HepG2 (cell line): Measurements from ENCODE around the gene MICAL3. TPM values are rescaled to one million over a fixed set of nuclear protein-coding genes. Genes with fewer than 3 reads are reported as not detected.

Source experiments
- ATAC-seq: fragments of 200-7000 bp; cut with Tn5 transposase; 3 replicates; pipeline ENCODE4 v1.9.1; 2020; ENCODE audit warnings: mild to moderate bottlenecking, moderate library complexity
- BruUV-seq: library from RNA; stranded (reverse); fragments of 400-500 nt; replicated peaks from 2 replicates; lab custom pipeline; 2021; lab: Mats Ljungman, UMichigan
- CTCF ChIA-PET: fragments of 300-600 bp; formaldehyde crosslinking; extraction: SDS; loops from one replicate; lab custom pipeline; 2021; ENCODE audit warnings: low total read pairs, inconsistent platforms, low intra/inter-chr PET ratio; lab: Yijun Ruan, JAX
- POLR2A ChIA-PET: fragments of 350-600 bp; sonication (Branson Sonifier 250); formaldehyde crosslinking; loops from one replicate; lab custom pipeline; 2020; ENCODE audit warnings: antibody characterized with exemption, inconsistent platforms; lab: Yijun Ruan, JAX
- DNase-seq: peaks from one replicate; pipeline ENCODE4 v3.0.0-alpha.2; 2015; ENCODE audit warnings: low spot score
- FAIRE-seq: peaks from 3 replicates; lab custom pipeline; 2011; peaks lifted over from hg19 to GRCh38; lab: Jason Lieb, UNC
- H2AFZ ChIP-seq: one replicate; pipeline ENCODE4 v1.6.1; 2011; ENCODE audit warnings: low read length, inconsistent platforms
- H3K27ac ChIP-seq: fragments of 300-600 bp; 3 replicates; pipeline ENCODE4 v1.8.0; 2011; ENCODE audit warnings: mixed run types, mild to moderate bottlenecking, mixed read lengths, low read length, inconsistent platforms; ENCODE audit not compliant: insufficient read depth; ENCODE audit errors: extremely low read length
- H3K27me3 ChIP-seq, 2 experiments: fragments of 200-600 bp in 1 of 2; 2 replicates in 1 of 2; 3 replicates in 1 of 2; pipeline versions ENCODE4 v1.6.0 to v1.8.0; 2011; ENCODE audit warnings: low read length in 2 of 2, mild to moderate bottlenecking in 2 of 2, moderate library complexity in 2 of 2, inconsistent platforms in 1 of 2; ENCODE audit not compliant: insufficient read depth in 2 of 2, control insufficient read depth in 1 of 2
- H3K36me3 ChIP-seq, 2 experiments: fragments of 200-600 bp in 1 of 2; replicated peaks in 1 of 2; 2 replicates in 1 of 2; 3 replicates in 1 of 2; pipeline versions ENCODE4 v1.5.1 to v1.8.0; 2011; ENCODE audit warnings: low read length in 2 of 2, inconsistent platforms in 1 of 2; ENCODE audit not compliant: insufficient read depth in 2 of 2, control insufficient read depth in 1 of 2
- H3K4me1 ChIP-seq: 2 replicates; pipeline ENCODE4 v1.5.1; 2012; ENCODE audit warnings: low read length, inconsistent platforms; ENCODE audit not compliant: insufficient read depth
- H3K4me2 ChIP-seq: 2 replicates; pipeline ENCODE4 v1.6.0; 2011; ENCODE audit warnings: low read depth, low read length, inconsistent platforms
- H3K4me3 ChIP-seq, 3 experiments: fragments of 200-600 bp in 1 of 3; sonication (generic), shearing (Covaris generic) in 1 of 3; replicated peaks in 1 of 3; 2 replicates each; pipeline ENCODE4 v1.5.1; 2011 to 2016; ENCODE audit warnings: low read length in 3 of 3, inconsistent platforms in 2 of 3, low read depth in 2 of 3, mild to moderate bottlenecking in 2 of 3, control low read depth in 1 of 3, mixed read lengths in 1 of 3; ENCODE audit not compliant: insufficient read depth in 1 of 3
- H3K79me2 ChIP-seq: one replicate; pipeline ENCODE4 v1.6.1; 2011; ENCODE audit warnings: low read length, inconsistent platforms; ENCODE audit not compliant: insufficient read depth
- H3K9ac ChIP-seq: 2 replicates; pipeline ENCODE4 v1.6.0; 2011; ENCODE audit warnings: mild to moderate bottlenecking, low read depth, low read length, inconsistent platforms; ENCODE audit not compliant: insufficient read depth
- H3K9me3 ChIP-seq: 2 replicates; pipeline ENCODE4 v1.5.1; 2012; ENCODE audit warnings: mild to moderate bottlenecking, low read length
- H4K20me1 ChIP-seq: 2 replicates; pipeline ENCODE4 v1.6.0; 2011; ENCODE audit warnings: inconsistent platforms, mild to moderate bottlenecking, low read length, moderate library complexity; ENCODE audit not compliant: insufficient read depth
- FOSL1 ChIP-seq: sonication (generic); formaldehyde crosslinking; IDR thresholded peaks from 2 replicates; pipeline ENCODE4 v1.9.0; 2021; ENCODE audit warnings: missing genetic modification reagents, borderline replicate concordance
- ISL2 ChIP-seq: sonication (generic); formaldehyde crosslinking; IDR thresholded peaks from 2 replicates; pipeline ENCODE4 v1.5.0; 2020; ENCODE audit warnings: missing genetic modification reagents
- MAFK ChIP-seq, 2 experiments: IDR thresholded peaks in 1 of 2; conservative IDR thresholded peaks in 1 of 2; 2 replicates each; pipeline ENCODE4 v1.6.1; 2011; ENCODE audit warnings: improper control_type of control experiment in 2 of 2, low read length in 2 of 2
- NFE2L1 ChIP-seq: sonication (generic); formaldehyde crosslinking; IDR thresholded peaks from 2 replicates; pipeline ENCODE4 v1.4.0; 2020; ENCODE audit warnings: missing genetic modification reagents, mild to moderate bottlenecking, borderline replicate concordance
- NFE2L2 ChIP-seq: fragments of 150-350 bp; IDR thresholded peaks from 2 replicates; pipeline ENCODE4 v1.6.1; 2014; ENCODE audit warnings: low read length
- PRDM15 ChIP-seq: sonication (generic); formaldehyde crosslinking; IDR thresholded peaks from 2 replicates; pipeline ENCODE4 v1.4.0; 2020; ENCODE audit warnings: missing genetic modification reagents
- RAD51 ChIP-seq: fragments of 450-650 bp; IDR thresholded peaks from 2 replicates; pipeline ENCODE4 v1.6.1; 2016; ENCODE audit warnings: borderline replicate concordance
- RFX3 ChIP-seq: IDR thresholded peaks from 2 replicates; pipeline ENCODE4 v1.6.1; 2016; ENCODE audit warnings: missing biosample characterization, missing genetic modification reagents
- SOX6 ChIP-seq, 2 experiments: fragments of 450-650 bp in 1 of 2; sonication (generic) in 1 of 2; formaldehyde crosslinking in 1 of 2; IDR thresholded peaks; 2 replicates each; pipeline versions ENCODE4 v1.4.0 to v1.6.1; 2017 to 2020; ENCODE audit warnings: antibody characterized with exemption in 1 of 2, mild to moderate bottlenecking in 1 of 2, missing genetic modification reagents in 1 of 2
- THAP11 ChIP-seq: IDR thresholded peaks from 2 replicates; pipeline ENCODE4 v1.6.1; 2016; ENCODE audit warnings: missing biosample characterization, missing genetic modification reagents
- ZBTB8A ChIP-seq: sonication (generic); formaldehyde crosslinking; IDR thresholded peaks from 2 replicates; pipeline ENCODE4 v1.4.0; 2020; ENCODE audit warnings: mild to moderate bottlenecking, low read depth, missing genetic modification reagents, borderline replicate concordance
- ZNF30 ChIP-seq: sonication (generic); formaldehyde crosslinking; IDR thresholded peaks from 2 replicates; pipeline ENCODE4 v1.5.0; 2020; ENCODE audit warnings: mild to moderate bottlenecking, missing genetic modification reagents
- ZNF589 ChIP-seq: sonication (generic); formaldehyde crosslinking; conservative IDR thresholded peaks from 2 replicates; pipeline ENCODE4 v1.8.0; 2022; ENCODE audit warnings: mild to moderate bottlenecking, moderate library complexity, missing genetic modification reagents
- ZNF720 ChIP-seq: sonication (generic); formaldehyde crosslinking; IDR thresholded peaks from 2 replicates; pipeline ENCODE4 v1.4.0; 2020; ENCODE audit warnings: missing genetic modification reagents
- WGBS: methylation state at CpG from one replicate; pipeline ENCODE4 v1.1.6; 2017; ENCODE audit warnings: low lambda C conversion rate; 5-methylcytosine and 5-hydroxymethylcytosine counted together
- in situ Hi-C: cut with HindIII; loops from 2 replicates; pipeline ENCODE4 v1.10.0; 2017; ENCODE audit warnings: low pct_unique_long_range_greater_than_20kb; ENCODE audit not compliant: extremely low pct_ligation_motif_present
- intact Hi-C: fragments of 100-400 bp; cut with micrococcal nuclease; formaldehyde crosslinking; loops from one replicate; pipeline ENCODE4 v1.10.0; 2022; ENCODE audit not compliant: unreplicated experiment
- polyA plus RNA-seq, 8 experiments: library from polyadenylated mRNA; depleted of rRNA in 3 of 8; stranded (reverse) in 7 of 8; unstranded in 1 of 8; fragments of >200 nt; fragmentation: Illumina TruSeq in 4 of 8; extraction: Trizol in 4 of 8; gene quantifications; 2 replicates each; pipeline versions ENCODE4 v1.2.1 to v1.2.3, GENCODE V29; 2011 to 2016; ENCODE audit warnings: low read depth in 4 of 8, missing spikeins in 1 of 8, mixed read lengths in 1 of 8; ENCODE audit not compliant: insufficient read depth in 1 of 8
- total RNA-seq, 5 experiments: library from RNA; depleted of rRNA; stranded (reverse); fragments of >200 nt; fragmentation: Illumina TruSeq; extraction: Trizol; gene quantifications; 2 replicates each; pipeline ENCODE4 v1.2.3, GENCODE V29; 2016; ENCODE audit warnings: low read depth in 1 of 5

The MICAL3 gene
- total and polyA plus RNA-seq, 2 of the 13 experiments (the other 11 are each of a cell fraction or from before 2014, with no cell fraction given): 5.3 to 12.5 TPM

- Histone ChIP-seq H3K36me3 (peaks cover 13 to 43% of the 10 kb centered on the region in 2 experiments; a peak in 4 of 5 replicates), H2AFZ (no peak overlapping the region), H4K20me1 (no peaks in the 10 kb centered on the region), H3K27me3 (no peaks in the 10 kb centered on the region), H3K27ac (no peak overlapping the region), H3K9me3 (no peaks in the 10 kb centered on the region), H3K4me1 (peaks cover 2% of the 10 kb centered on the region), H3K9ac (no peak overlapping the region), H3K79me2 (no peaks in the 10 kb centered on the region), H3K4me2 (no peak overlapping the region), H3K4me3 (no peak overlapping the region)
- FAIRE-seq (no peak), DNase-seq (no peak), ATAC-seq (no peak)
- CTCF ChIA-PET: no interaction called here
- POLR2A ChIA-PET: no interaction called here
- TF ChIP-seq PRDM15 (CRISPR knock-in tag) (no peak), THAP11 (no peak), ZNF589 (CRISPR knock-in tag) (no peak), ZNF720 (CRISPR knock-in tag) (no peak), NFE2L2 (no peak), MAFK (conservative IDR thresholded peaks at IDR 0.05 in 1 of 2, IDR thresholded peaks at IDR 0.05 in 1 of 2; ENCODE audit: low read length in 2 of 2) (no peak), FOSL1 (CRISPR knock-in tag) (no peak), NFE2L1 (CRISPR knock-in tag) (no peak), ISL2 (CRISPR knock-in tag) (no peak), ZBTB8A (CRISPR knock-in tag) (no peak), ZNF30 (no peak), RAD51 (no peak), SOX6 (IDR thresholded peaks at IDR 0.05) (no peak), SOX6 (CRISPR knock-in tag; IDR thresholded peaks at IDR 0.05) (no peak), RFX3 (CRISPR knock-in tag) (no peak)
- in situ Hi-C loops: no loop called here
- no TSS peak for BruUV-seq
- WGBS: 97% methylated on average over 19 of the region's 21 CpGs
- intact Hi-C loops: no loop called here
These were observed 285.8 kb downstream of the MICAL3 start for GRCh38 chr22:17738386-17739128.
